H9 (cell line): ENCODE measurements around the gene UNC79. TPM values are rescaled to one million over a fixed set of nuclear protein-coding genes. Genes with fewer than 3 reads are reported as not detected.

Experiments
- DNase-seq: peaks from one replicate; pipeline ENCODE4 v3.0.0-alpha.2; 2017
- H2AFZ ChIP-seq: one replicate; pipeline ENCODE4 v1.6.1; 2013; ENCODE audit warnings: mild to moderate bottlenecking, low read length, control low read depth, moderate library complexity
- H2AK5ac ChIP-seq: 2 replicates; pipeline ENCODE4 v1.6.1; 2013; ENCODE audit warnings: low read length, control low read depth, mixed read lengths; ENCODE audit not compliant: insufficient read length
- H2BK120ac ChIP-seq: one replicate; pipeline ENCODE4 v1.6.1; 2013; ENCODE audit warnings: low read depth, mild to moderate bottlenecking, low read length, control low read depth, inconsistent platforms; ENCODE audit not compliant: poor library complexity, severe bottlenecking
- H2BK12ac ChIP-seq: 2 replicates; pipeline ENCODE4 v1.6.1; 2013; ENCODE audit warnings: low read length, control low read depth, mixed read lengths, low read depth; ENCODE audit not compliant: insufficient read length
- H2BK15ac ChIP-seq: 2 replicates; pipeline ENCODE4 v1.6.1; 2013; ENCODE audit warnings: low read depth, low read length, control low read depth
- H2BK20ac ChIP-seq: one replicate; pipeline ENCODE4 v1.6.1; 2013; ENCODE audit warnings: low read depth, mild to moderate bottlenecking, low read length, control low read depth, inconsistent platforms; ENCODE audit not compliant: poor library complexity, severe bottlenecking
- H2BK5ac ChIP-seq: 2 replicates; pipeline ENCODE4 v1.6.1; 2013; ENCODE audit warnings: low read length, control low read depth, mixed read lengths; ENCODE audit not compliant: insufficient read length
- H3K14ac ChIP-seq: 2 replicates; pipeline ENCODE4 v1.6.1; 2013; ENCODE audit warnings: low read length, control low read depth; ENCODE audit not compliant: insufficient read depth
- H3K18ac ChIP-seq: 2 replicates; pipeline ENCODE4 v1.6.1; 2013; ENCODE audit warnings: low read depth, mild to moderate bottlenecking, mixed read lengths, low read length, control low read depth; ENCODE audit not compliant: insufficient read length
- H3K23ac ChIP-seq: 2 replicates; pipeline ENCODE4 v1.6.1; 2013; ENCODE audit warnings: low read length, control low read depth, mixed read lengths, low read depth; ENCODE audit not compliant: insufficient read length
- H3K23me2 ChIP-seq: 2 replicates; pipeline ENCODE4 v1.6.1; 2013; ENCODE audit warnings: low read depth, mild to moderate bottlenecking, mixed read lengths, low read length, control low read depth; ENCODE audit not compliant: insufficient read length, poor library complexity, severe bottlenecking
- H3K27ac ChIP-seq: 2 replicates; pipeline ENCODE4 v1.5.1; 2013; ENCODE audit warnings: low read length, control low read depth, mixed read lengths, low read depth; ENCODE audit not compliant: insufficient read length
- H3K27me3 ChIP-seq: 2 replicates; pipeline ENCODE4 v1.6.1; 2013; ENCODE audit warnings: low read length, control low read depth, inconsistent platforms; ENCODE audit not compliant: insufficient read depth
- H3K4ac ChIP-seq: 2 replicates; pipeline ENCODE4 v1.6.1; 2013; ENCODE audit warnings: low read depth, mild to moderate bottlenecking, control low read depth, inconsistent platforms, low read length, moderate library complexity
- H3K4me1 ChIP-seq: 2 replicates; pipeline ENCODE4 v1.6.1; 2013; ENCODE audit warnings: low read length, control low read depth, inconsistent platforms; ENCODE audit not compliant: insufficient read depth
- H3K4me2 ChIP-seq: 2 replicates; pipeline ENCODE4 v1.6.1; 2013; ENCODE audit warnings: low read length, control low read depth, mixed read lengths; ENCODE audit not compliant: insufficient read length, insufficient read depth
- H3K56ac ChIP-seq: 2 replicates; pipeline ENCODE4 v1.6.1; 2013; ENCODE audit warnings: low read depth, mild to moderate bottlenecking, mixed read lengths, low read length, control low read depth; ENCODE audit not compliant: insufficient read length
- H3K79me1 ChIP-seq: 2 replicates; pipeline ENCODE4 v1.6.1; 2013; ENCODE audit warnings: low read depth, mild to moderate bottlenecking, moderate library complexity, low read length, control low read depth, inconsistent platforms; ENCODE audit not compliant: insufficient read depth, poor library complexity, severe bottlenecking
- H3K79me2 ChIP-seq: 2 replicates; pipeline ENCODE4 v1.6.1; 2013; ENCODE audit warnings: low read length, control low read depth, inconsistent platforms; ENCODE audit not compliant: insufficient read depth
- H3K9ac ChIP-seq: 2 replicates; pipeline ENCODE4 v1.6.1; 2013; ENCODE audit warnings: low read length, control low read depth, mixed read lengths; ENCODE audit not compliant: insufficient read length; ENCODE audit errors: extremely low read depth
- H3K9me3 ChIP-seq: one replicate; pipeline ENCODE4 v1.6.1; 2013; ENCODE audit warnings: low read depth, low read length, inconsistent platforms; ENCODE audit not compliant: control insufficient read depth
- H3T11ph ChIP-seq: one replicate; pipeline ENCODE4 v1.6.1; 2013; ENCODE audit warnings: mild to moderate bottlenecking, low read length, control low read depth, inconsistent platforms
- H4K20me1 ChIP-seq: one replicate; pipeline ENCODE4 v1.6.1; 2013; ENCODE audit not compliant: control insufficient read depth, insufficient read length, insufficient read depth
- H4K5ac ChIP-seq: 2 replicates; pipeline ENCODE4 v1.6.1; 2013; ENCODE audit warnings: low read depth, mild to moderate bottlenecking, mixed read lengths, low read length, control low read depth; ENCODE audit not compliant: insufficient read length
- H4K8ac ChIP-seq: replicated peaks from 2 replicates; pipeline ENCODE4 v1.6.1; 2013; ENCODE audit warnings: low read length, control low read depth, mixed read lengths, low read depth; ENCODE audit not compliant: insufficient read length
- H4K91ac ChIP-seq: 2 replicates; pipeline ENCODE4 v1.6.1; 2013; ENCODE audit warnings: low read depth, mild to moderate bottlenecking, moderate library complexity, mixed read lengths, low read length, control low read depth; ENCODE audit not compliant: insufficient read length
- H3K27ac Mint-ChIP-seq, 3 experiments: 2 replicates in 2 of 3; 3 replicates in 1 of 3; pipeline ENCODE4 v1.8.0; 2020 to 2021; ENCODE audit warnings: mixed read lengths in 3 of 3, mild to moderate bottlenecking in 1 of 3, moderate library complexity in 1 of 3
- H3K27me3 Mint-ChIP-seq: 2 replicates; pipeline ENCODE4 v1.8.0; 2021; ENCODE audit warnings: low read depth, mild to moderate bottlenecking, moderate library complexity, mixed read lengths
- H3K36me3 Mint-ChIP-seq, 3 experiments: 2 replicates in 2 of 3; 3 replicates in 1 of 3; pipeline ENCODE4 v1.8.0; 2020 to 2021; ENCODE audit warnings: low read depth in 3 of 3, mixed read lengths in 3 of 3; ENCODE audit not compliant: insufficient read depth in 1 of 3
- H3K4me1 Mint-ChIP-seq, 2 experiments: 2 replicates each; pipeline ENCODE4 v1.8.0; 2020; ENCODE audit warnings: mixed read lengths in 2 of 2
- H3K4me3 Mint-ChIP-seq, 2 experiments: 2 replicates in 1 of 2; 3 replicates in 1 of 2; pipeline ENCODE4 v1.8.0; 2020 to 2021; ENCODE audit warnings: mild to moderate bottlenecking in 2 of 2, mixed read lengths in 2 of 2, moderate library complexity in 1 of 2
- H3K9me3 Mint-ChIP-seq, 2 experiments: 2 replicates in 1 of 2; 3 replicates in 1 of 2; pipeline ENCODE4 v1.8.0; 2020; ENCODE audit warnings: mild to moderate bottlenecking in 2 of 2, mixed read lengths in 2 of 2, moderate library complexity in 1 of 2
- WGBS: extraction: QIAGEN DNeasy Blood & Tissue Kit; methylation state at CpG from one replicate; pipeline ENCODE4 v1.1.7; 2013; ENCODE audit warnings: missing lambda C conversion rate, low lambda C conversion rate, mixed read lengths; ENCODE audit not compliant: insufficient read length; ENCODE audit errors: extremely low coverage; 5-methylcytosine and 5-hydroxymethylcytosine counted together
- total RNA-seq: library from RNA; stranded (reverse); gene quantifications from 2 replicates; pipeline ENCODE4 v1.2.1, GENCODE V29; 2021
- TF ChIP-seq, protein P1 (sequence below): fragments of 200-600 bp; sonication (generic); conservative IDR thresholded peaks from 3 replicates; pipeline ENCODE4 v1.8.0; 2021; ENCODE audit warnings: antibody characterized with exemption, mild to moderate bottlenecking

UNC79 gene
- total RNA-seq, 1 experiment from 2014 or later: 3.0 TPM

DNA sequence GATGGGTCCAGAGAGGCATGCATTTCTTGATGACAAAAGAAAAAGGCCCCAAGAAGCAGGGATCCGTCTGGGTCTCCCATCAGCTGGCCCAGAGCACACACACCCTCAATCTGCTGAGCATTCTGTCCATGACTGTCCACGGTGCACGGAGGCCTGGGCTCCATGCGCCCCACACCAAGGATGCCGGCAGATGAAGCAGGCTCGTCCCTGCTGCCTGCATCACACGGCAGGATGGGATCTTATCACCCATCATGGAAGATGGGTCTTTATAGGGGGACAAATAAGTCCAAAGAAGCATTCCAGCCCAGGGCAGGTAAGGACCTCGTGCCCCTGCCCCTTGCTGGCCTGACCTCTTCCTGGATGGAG, 297.9 kb downstream of the UNC79 start:
- peaks cover 8 to 14% of the 10 kb centered on the region in 2 experiments for H3K4me1 Mint-ChIP-seq

More for the DNA sequence above, 297.9 kb downstream of the UNC79 start:
- Histone ChIP-seq H3K23me2 (no peaks in the 10 kb centered on the region), H3K18ac (no peak overlapping the region), H3T11ph (no peak overlapping the region), H4K91ac (no peak overlapping the region), H2BK20ac (no peak overlapping the region), H3K4ac (no peak overlapping the region), H3K9ac (no peak overlapping the region), H3K27me3 (no peaks in the 10 kb centered on the region), H4K20me1 (no peaks in the 10 kb centered on the region), H2BK12ac (no peak overlapping the region), H3K27ac (no peak overlapping the region), H2AK5ac (no peak overlapping the region), H3K79me2 (no peaks in the 10 kb centered on the region), H3K56ac (no peak overlapping the region), H2BK5ac (no peak overlapping the region), H3K4me1 (no peaks in the 10 kb centered on the region), H3K14ac (no peak overlapping the region), H4K5ac (no peak overlapping the region), H3K4me2 (no peak overlapping the region), H3K79me1 (no peaks in the 10 kb centered on the region), H4K8ac (no peak overlapping the region), H3K9me3 (no peaks in the 10 kb centered on the region), H3K23ac (no peak overlapping the region), H2BK120ac (no peak overlapping the region), H2BK15ac (no peak overlapping the region), H2AFZ (no peak overlapping the region)
- H3K4me3 Mint-ChIP-seq: no peak overlapping the region
- H3K27ac Mint-ChIP-seq: no peak overlapping the region
- H3K36me3 Mint-ChIP-seq: 0 out of 7 replicates have a peak, but pooled peaks cover 0 to 2% (median 0%) of the 10 kb centered on the region in 3 experiments
- no peak for DNase-seq
- no peaks in the 10 kb centered on the region; a peak in 1 of 5 replicates for H3K9me3 Mint-ChIP-seq
- WGBS: no CpG with 5 or more reads among the region's 8 CpGs
- H3K27me3 Mint-ChIP-seq: no peaks in the 10 kb centered on the region
- TF ChIP-seq, protein P1, sequence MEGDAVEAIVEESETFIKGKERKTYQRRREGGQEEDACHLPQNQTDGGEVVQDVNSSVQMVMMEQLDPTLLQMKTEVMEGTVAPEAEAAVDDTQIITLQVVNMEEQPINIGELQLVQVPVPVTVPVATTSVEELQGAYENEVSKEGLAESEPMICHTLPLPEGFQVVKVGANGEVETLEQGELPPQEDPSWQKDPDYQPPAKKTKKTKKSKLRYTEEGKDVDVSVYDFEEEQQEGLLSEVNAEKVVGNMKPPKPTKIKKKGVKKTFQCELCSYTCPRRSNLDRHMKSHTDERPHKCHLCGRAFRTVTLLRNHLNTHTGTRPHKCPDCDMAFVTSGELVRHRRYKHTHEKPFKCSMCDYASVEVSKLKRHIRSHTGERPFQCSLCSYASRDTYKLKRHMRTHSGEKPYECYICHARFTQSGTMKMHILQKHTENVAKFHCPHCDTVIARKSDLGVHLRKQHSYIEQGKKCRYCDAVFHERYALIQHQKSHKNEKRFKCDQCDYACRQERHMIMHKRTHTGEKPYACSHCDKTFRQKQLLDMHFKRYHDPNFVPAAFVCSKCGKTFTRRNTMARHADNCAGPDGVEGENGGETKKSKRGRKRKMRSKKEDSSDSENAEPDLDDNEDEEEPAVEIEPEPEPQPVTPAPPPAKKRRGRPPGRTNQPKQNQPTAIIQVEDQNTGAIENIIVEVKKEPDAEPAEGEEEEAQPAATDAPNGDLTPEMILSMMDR: no peak
